Measurements from ENCODE around the gene TMOD3.

DNA sequence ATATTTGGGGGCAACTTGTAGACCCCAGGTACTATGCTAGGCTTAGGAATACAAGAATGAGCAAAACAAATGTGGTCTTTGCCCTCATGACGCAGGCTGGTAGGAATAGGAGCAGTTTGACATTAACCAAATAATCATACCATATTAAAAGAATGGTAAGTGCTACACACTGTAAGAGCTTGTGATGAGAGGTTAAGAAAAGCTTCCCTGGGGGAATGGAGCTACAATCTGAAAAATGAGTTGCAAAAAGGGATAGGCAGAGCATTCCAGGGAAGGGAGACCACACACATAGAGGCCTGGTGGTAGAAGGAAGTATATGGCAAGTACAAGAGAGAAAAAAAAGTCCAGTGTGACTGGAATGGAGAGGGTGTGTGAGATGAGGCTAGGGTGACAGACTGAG is 37.3 kb downstream of the TMOD3 start:
- TF ChIP-seq POLR2A (IDR thresholded peaks at IDR 0.05; ENCODE audit: extremely low read depth, insufficient read length) (no peak), MYC (IDR thresholded peaks at IDR 0.05; ENCODE audit: low read depth, low read length) (no peak)
- TF ChIP-seq, protein P1, sequence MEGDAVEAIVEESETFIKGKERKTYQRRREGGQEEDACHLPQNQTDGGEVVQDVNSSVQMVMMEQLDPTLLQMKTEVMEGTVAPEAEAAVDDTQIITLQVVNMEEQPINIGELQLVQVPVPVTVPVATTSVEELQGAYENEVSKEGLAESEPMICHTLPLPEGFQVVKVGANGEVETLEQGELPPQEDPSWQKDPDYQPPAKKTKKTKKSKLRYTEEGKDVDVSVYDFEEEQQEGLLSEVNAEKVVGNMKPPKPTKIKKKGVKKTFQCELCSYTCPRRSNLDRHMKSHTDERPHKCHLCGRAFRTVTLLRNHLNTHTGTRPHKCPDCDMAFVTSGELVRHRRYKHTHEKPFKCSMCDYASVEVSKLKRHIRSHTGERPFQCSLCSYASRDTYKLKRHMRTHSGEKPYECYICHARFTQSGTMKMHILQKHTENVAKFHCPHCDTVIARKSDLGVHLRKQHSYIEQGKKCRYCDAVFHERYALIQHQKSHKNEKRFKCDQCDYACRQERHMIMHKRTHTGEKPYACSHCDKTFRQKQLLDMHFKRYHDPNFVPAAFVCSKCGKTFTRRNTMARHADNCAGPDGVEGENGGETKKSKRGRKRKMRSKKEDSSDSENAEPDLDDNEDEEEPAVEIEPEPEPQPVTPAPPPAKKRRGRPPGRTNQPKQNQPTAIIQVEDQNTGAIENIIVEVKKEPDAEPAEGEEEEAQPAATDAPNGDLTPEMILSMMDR (IDR thresholded peaks at IDR 0.05; ENCODE audit: low read depth, low read length): no peak
- TF ChIP-seq, protein P2, sequence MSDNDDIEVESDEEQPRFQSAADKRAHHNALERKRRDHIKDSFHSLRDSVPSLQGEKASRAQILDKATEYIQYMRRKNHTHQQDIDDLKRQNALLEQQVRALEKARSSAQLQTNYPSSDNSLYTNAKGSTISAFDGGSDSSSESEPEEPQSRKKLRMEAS (IDR thresholded peaks at IDR 0.05; ENCODE audit: low read depth, low read length): no peak

Measured in NB4 (cell line).